Mesenchymal stem cell (in vitro differentiated cells and primary cell): ENCODE results near the gene MCTP2.

ENCODE experiments used
- DNase-seq: peaks from one replicate; pipeline ENCODE4 v3.0.0-alpha.2; 2013
- H2AFZ ChIP-seq: one replicate; pipeline ENCODE4 v1.6.1; 2013; ENCODE audit warnings: low read depth, mild to moderate bottlenecking, control low read depth, inconsistent platforms, low read length, moderate library complexity
- H2AK5ac ChIP-seq: 2 replicates; pipeline ENCODE4 v1.6.1; 2013; ENCODE audit warnings: low read length, moderate library complexity, mild to moderate bottlenecking, inconsistent platforms; ENCODE audit not compliant: severe bottlenecking
- H2BK120ac ChIP-seq: one replicate; pipeline ENCODE4 v1.6.1; 2013; ENCODE audit warnings: low read depth, mild to moderate bottlenecking, inconsistent platforms, low read length, moderate library complexity
- H2BK12ac ChIP-seq, 2 experiments: one replicate each; pipeline ENCODE4 v1.6.1; 2013; ENCODE audit warnings: inconsistent platforms in 2 of 2, low read length in 2 of 2, mild to moderate bottlenecking in 2 of 2, moderate library complexity in 2 of 2, control low read depth in 1 of 2
- H2BK15ac ChIP-seq: one replicate; pipeline ENCODE4 v1.6.1; 2013; ENCODE audit warnings: mild to moderate bottlenecking, low read depth, inconsistent platforms; ENCODE audit not compliant: poor library complexity, severe bottlenecking
- H2BK5ac ChIP-seq: 2 replicates; pipeline ENCODE4 v1.6.1; 2013; ENCODE audit warnings: low read depth, mild to moderate bottlenecking, low read length, control low read depth, inconsistent platforms; ENCODE audit not compliant: poor library complexity, severe bottlenecking
- H3K14ac ChIP-seq, 2 experiments: one replicate each; pipeline ENCODE4 v1.6.1; 2013; ENCODE audit warnings: inconsistent platforms in 2 of 2, low read length in 2 of 2, control low read depth in 1 of 2, mild to moderate bottlenecking in 1 of 2, moderate library complexity in 1 of 2
- H3K18ac ChIP-seq, 2 experiments: one replicate each; pipeline ENCODE4 v1.6.1; 2013; ENCODE audit warnings: inconsistent platforms in 2 of 2, low read length in 2 of 2, control low read depth in 1 of 2, low read depth in 1 of 2, mild to moderate bottlenecking in 1 of 2
- H3K23ac ChIP-seq, 2 experiments: one replicate each; pipeline ENCODE4 v1.6.1; 2013; ENCODE audit warnings: inconsistent platforms in 2 of 2, low read length in 2 of 2, mild to moderate bottlenecking in 2 of 2, moderate library complexity in 2 of 2, control low read depth in 1 of 2
- H3K27ac ChIP-seq: 2 replicates; pipeline ENCODE4 v1.5.1; 2013; ENCODE audit warnings: mild to moderate bottlenecking, moderate library complexity, low read length, control low read depth, inconsistent platforms; ENCODE audit not compliant: poor library complexity, severe bottlenecking
- H3K27me3 ChIP-seq, 2 experiments: 2 replicates each; pipeline versions ENCODE4 v1.6.1 to v1.7.0; 2013; ENCODE audit warnings: low read length in 2 of 2, mild to moderate bottlenecking in 2 of 2, moderate library complexity in 2 of 2, control low read depth in 1 of 2, inconsistent platforms in 1 of 2; ENCODE audit not compliant: control insufficient read depth in 1 of 2, insufficient read depth in 1 of 2
- H3K36me3 ChIP-seq, 2 experiments: 2 replicates each; pipeline versions ENCODE4 v1.6.1 to v1.7.0; 2013; ENCODE audit warnings: low read length in 2 of 2, control low read depth in 1 of 2, inconsistent platforms in 1 of 2, low read depth in 1 of 2, mild to moderate bottlenecking in 1 of 2; ENCODE audit not compliant: insufficient read depth in 2 of 2, control insufficient read depth in 1 of 2
- H3K4ac ChIP-seq, 2 experiments: one replicate each; pipeline ENCODE4 v1.6.1; 2013; ENCODE audit warnings: inconsistent platforms in 2 of 2, low read length in 2 of 2, mild to moderate bottlenecking in 2 of 2, moderate library complexity in 2 of 2, control low read depth in 1 of 2, low read depth in 1 of 2
- H3K4me1 ChIP-seq: 2 replicates; pipeline ENCODE4 v1.6.1; 2013; ENCODE audit warnings: low read depth, low read length, control low read depth; ENCODE audit not compliant: control insufficient read depth, insufficient read depth
- H3K4me2 ChIP-seq: 2 replicates; pipeline ENCODE4 v1.6.1; 2013; ENCODE audit warnings: low read length, mild to moderate bottlenecking, inconsistent platforms; ENCODE audit not compliant: poor library complexity, severe bottlenecking
- H3K4me3 ChIP-seq, 2 experiments: 2 replicates each; pipeline versions ENCODE4 v1.5.1 to v1.7.0; 2013; ENCODE audit warnings: low read length in 2 of 2, mild to moderate bottlenecking in 2 of 2, control low read depth in 1 of 2, low read depth in 1 of 2; ENCODE audit not compliant: insufficient read depth in 1 of 2
- H3K79me1 ChIP-seq: replicated peaks from 2 replicates; pipeline ENCODE4 v1.6.1; 2013; ENCODE audit warnings: mild to moderate bottlenecking, control low read depth, low read length, inconsistent platforms; ENCODE audit not compliant: poor library complexity, severe bottlenecking
- H3K9ac ChIP-seq: 2 replicates; pipeline ENCODE4 v1.7.0; 2013; ENCODE audit warnings: mild to moderate bottlenecking, low read length, moderate library complexity
- H3K9me3 ChIP-seq: 2 replicates; pipeline ENCODE4 v1.7.0; 2013; ENCODE audit warnings: mild to moderate bottlenecking, low read length; ENCODE audit not compliant: control insufficient read depth
- H4K8ac ChIP-seq: one replicate; pipeline ENCODE4 v1.6.1; 2013; ENCODE audit warnings: inconsistent platforms, mild to moderate bottlenecking, low read length, moderate library complexity
- H4K91ac ChIP-seq: one replicate; pipeline ENCODE4 v1.6.1; 2013; ENCODE audit warnings: mild to moderate bottlenecking, low read length, inconsistent platforms
- WGBS: methylation state at CpG from one replicate; pipeline ENCODE4 v1.1.7; 2013; ENCODE audit warnings: mixed read lengths; 5-methylcytosine and 5-hydroxymethylcytosine counted together

MCTP2 gene

DNA sequence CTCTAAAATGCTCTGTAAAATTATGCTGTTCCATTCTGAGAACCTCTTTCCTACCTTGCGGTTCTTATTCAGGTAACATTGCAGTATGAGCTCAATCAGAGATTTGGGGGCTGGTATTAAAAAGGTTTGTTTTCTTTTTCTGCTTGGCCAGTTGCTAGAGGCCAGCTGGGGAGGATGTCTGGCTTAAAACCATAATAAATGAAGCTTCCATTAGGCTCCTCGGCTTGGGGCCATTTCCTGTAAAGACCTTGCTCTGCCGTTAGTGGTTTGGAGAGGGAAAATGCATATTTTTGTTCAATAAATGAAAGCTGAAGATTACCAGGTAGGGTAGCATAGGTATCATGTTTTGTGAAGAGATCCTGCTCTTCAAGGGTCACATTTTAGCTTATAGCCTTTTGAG, 55.2 kb downstream of the MCTP2 start:
- Histone ChIP-seq H2BK15ac (no peak overlapping the region), H3K23ac (no peak overlapping the region), H3K27ac (peak overlapping the region; percentile 23), H2BK120ac (no peak overlapping the region), H3K79me1 (peaks cover 11% of the 10 kb centered on the region), H3K9me3 (peaks cover 6% of the 10 kb centered on the region), H3K27me3 (no peaks in the 10 kb centered on the region), H3K36me3 (no peaks in the 10 kb centered on the region), H2BK5ac (no peak overlapping the region), H3K9ac (peak overlapping the region; percentile 67), H3K4me3 (peak overlapping the region in 1 of 2 experiments; percentile 30), H3K4me2 (peak overlapping the region; percentile 18), H3K4ac (no peak overlapping the region), H2AK5ac (no peak overlapping the region), H4K91ac (no peak overlapping the region), H3K4me1 (peaks cover 6% of the 10 kb centered on the region), H3K14ac (no peak overlapping the region), H2AFZ (no peak overlapping the region), H4K8ac (no peak overlapping the region), H2BK12ac (no peak overlapping the region), H3K18ac (no peak overlapping the region)
- no peak for DNase-seq
- WGBS = 35% methylated on average over 3 of the region's 3 CpGs

- Histone ChIP-seq H3K9ac (no peak overlapping the region), H2BK12ac (peak overlapping the region in 1 of 2 experiments; percentile 48), H3K4me1 (peaks cover 3% of the 10 kb centered on the region), H3K36me3 (no peaks in the 10 kb centered on the region), H3K14ac (no peak overlapping the region), H4K91ac (no peak overlapping the region), H3K4me2 (no peak overlapping the region), H3K9me3 (peaks cover 6% of the 10 kb centered on the region), H3K18ac (no peak overlapping the region), H3K27me3 (no peaks in the 10 kb centered on the region), H3K23ac (no peak overlapping the region), H3K27ac (no peak overlapping the region), H3K79me1 (peaks cover 11% of the 10 kb centered on the region), H2BK120ac (no peak overlapping the region), H3K4ac (peak overlapping the region in 1 of 2 experiments; percentile 67), H2AFZ (no peak overlapping the region), H2BK15ac (no peak overlapping the region), H3K4me3 (no peak overlapping the region), H4K8ac (no peak overlapping the region), H2BK5ac (no peak overlapping the region), H2AK5ac (no peak overlapping the region)
- DNase-seq = no peak
- 92% methylated on average over 4 of the region's 4 CpGs for WGBS
Observed at GRCh38 chr15:94287794-94288246, 56.5 kb downstream of the MCTP2 start.

GRCh38 chr15:94290730-94291129, 59.4 kb downstream of the MCTP2 start:
- Histone ChIP-seq H4K91ac (no peak overlapping the region), H2BK15ac (no peak overlapping the region), H2BK120ac (no peak overlapping the region), H3K27ac (no peak overlapping the region), H2AFZ (no peak overlapping the region), H3K4ac (no peak overlapping the region), H3K14ac (no peak overlapping the region), H3K9me3 (peaks cover 6% of the 10 kb centered on the region), H3K9ac (no peak overlapping the region), H3K23ac (no peak overlapping the region), H2BK12ac (no peak overlapping the region), H3K4me2 (no peak overlapping the region), H3K4me1 (peaks cover 3% of the 10 kb centered on the region), H3K36me3 (no peaks in the 10 kb centered on the region), H3K27me3 (no peaks in the 10 kb centered on the region), H3K4me3 (no peak overlapping the region), H4K8ac (no peak overlapping the region), H2AK5ac (no peak overlapping the region), H3K79me1 (peaks cover 6% of the 10 kb centered on the region), H2BK5ac (no peak overlapping the region), H3K18ac (no peak overlapping the region)
- no CpG with 5 or more reads among the region's 1 CpG for WGBS
- no peak for DNase-seq

- peaks cover 6% of the 10 kb centered on the region for H3K9me3 ChIP-seq
- peak overlapping the region in 1 of 2 experiments; percentile 50 for H2BK12ac ChIP-seq
- H2BK5ac ChIP-seq = no peak overlapping the region
- H3K4me1 ChIP-seq = peaks cover 5% of the 10 kb centered on the region
- peaks cover 10% of the 10 kb centered on the region for H3K79me1 ChIP-seq
- H3K27ac ChIP-seq = no peak overlapping the region
- no peak overlapping the region for H3K4ac ChIP-seq
- H3K9ac ChIP-seq = no peak overlapping the region
- H3K23ac ChIP-seq = no peak overlapping the region
- no peak overlapping the region for H4K91ac ChIP-seq
- peak overlapping the region; percentile 24 to 39 for H3K18ac ChIP-seq
- H3K27me3 ChIP-seq = no peaks in the 10 kb centered on the region
- no peak overlapping the region for H3K14ac ChIP-seq
- H2AK5ac ChIP-seq = no peak overlapping the region
- H2BK15ac ChIP-seq = no peak overlapping the region
- H4K8ac ChIP-seq = no peak overlapping the region
- H3K4me2 ChIP-seq = no peak overlapping the region
- DNase-seq = no peak
- H3K36me3 ChIP-seq = peaks cover 4% of the 10 kb centered on the region in 2 experiments
- 89% methylated on average over 11 of the region's 13 CpGs for WGBS
- no peak overlapping the region for H3K4me3 ChIP-seq
- no peak overlapping the region for H2AFZ ChIP-seq
- no peak overlapping the region for H2BK120ac ChIP-seq
Observed at GRCh38 chr15:94293411-94294402, 62.3 kb downstream of the MCTP2 start.
